ENCODE data around the gene GPC3.

The GPC3 gene

DNA sequence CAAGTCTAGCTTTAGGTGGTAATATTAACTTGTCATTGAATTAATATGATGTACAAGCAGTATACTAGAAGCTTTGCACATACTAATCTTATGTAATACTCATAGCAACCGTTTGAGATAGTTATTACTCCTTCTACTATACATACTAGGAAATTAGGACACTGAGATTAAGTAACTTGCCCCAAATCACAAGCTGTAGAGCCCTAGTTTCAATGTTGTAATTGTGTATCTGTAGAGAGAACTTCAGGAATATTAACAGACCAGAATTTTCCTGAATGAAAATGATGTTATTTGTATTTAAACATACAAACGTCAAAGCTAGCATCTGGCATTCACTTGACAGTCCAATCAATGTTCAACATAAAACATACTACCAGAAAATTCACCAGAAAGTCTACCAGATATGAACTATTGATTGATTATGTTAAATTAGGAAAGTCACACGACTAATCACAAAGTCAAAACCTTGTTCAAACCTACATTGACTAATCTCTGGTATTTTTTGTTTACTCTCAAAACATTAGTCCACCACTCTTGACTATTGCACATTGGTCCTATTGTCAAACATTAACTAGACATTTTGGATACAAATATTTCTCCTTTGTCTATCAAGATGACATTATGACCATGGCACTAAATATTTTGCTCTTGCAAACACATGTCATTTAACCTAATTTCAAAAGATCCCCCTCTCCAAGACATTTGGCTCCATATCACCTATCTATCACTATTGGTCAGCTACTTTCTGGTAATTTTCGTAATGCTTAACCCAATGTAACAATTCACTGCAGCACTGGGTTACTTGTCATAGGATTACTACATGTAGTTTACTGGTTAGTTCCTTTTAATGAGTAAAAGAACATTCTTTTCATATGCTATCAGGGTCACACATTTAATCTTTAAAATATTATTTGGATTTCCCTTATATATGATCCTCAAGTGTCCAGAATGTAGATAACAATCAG is 100.7 kb downstream of the GPC3 start:
- no peak for DNase-seq (ENCODE audit: low read depth)

DNA sequence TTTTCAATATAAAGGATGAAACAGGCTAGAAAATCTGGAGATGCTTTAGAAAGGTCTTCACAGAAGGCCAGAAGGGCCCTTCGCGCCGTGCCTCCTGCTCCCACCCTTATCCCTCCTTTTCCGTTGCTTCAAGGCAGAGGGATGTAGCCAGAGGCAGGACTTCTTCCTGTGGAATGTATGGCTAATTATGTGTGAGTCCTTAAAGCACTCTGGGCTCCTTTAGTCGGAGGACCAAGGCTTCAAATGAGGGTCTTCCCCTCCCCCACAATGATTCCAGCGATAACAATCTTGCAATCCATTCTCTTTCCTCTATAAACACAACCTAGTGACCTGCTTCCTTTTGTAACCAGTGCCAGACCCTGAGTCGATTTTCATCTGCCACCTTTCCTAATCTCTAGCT is 103.5 kb downstream of the GPC3 start:
- no peak for DNase-seq (ENCODE audit: low read depth)

DNA sequence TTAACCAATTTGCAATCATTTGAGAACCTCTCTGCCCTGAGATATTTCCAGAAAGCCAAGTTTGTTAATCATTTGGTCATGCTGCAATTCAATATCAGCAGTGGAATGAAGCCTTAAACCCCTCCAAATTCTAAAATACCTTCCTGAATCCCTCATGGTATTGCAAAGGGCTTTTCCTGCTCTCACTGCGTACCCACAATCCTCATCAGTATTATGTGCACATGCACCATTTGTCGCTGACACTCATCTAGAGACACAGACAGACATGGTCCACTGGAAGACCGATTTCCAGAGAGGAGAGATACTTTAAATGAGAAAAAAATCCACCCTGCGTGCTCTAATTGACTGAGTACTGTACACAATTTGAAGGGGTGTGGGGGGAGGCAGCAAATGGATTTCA is 104.4 kb downstream of the GPC3 start:
- DNase-seq (ENCODE audit: low read depth) = no peak

DNA sequence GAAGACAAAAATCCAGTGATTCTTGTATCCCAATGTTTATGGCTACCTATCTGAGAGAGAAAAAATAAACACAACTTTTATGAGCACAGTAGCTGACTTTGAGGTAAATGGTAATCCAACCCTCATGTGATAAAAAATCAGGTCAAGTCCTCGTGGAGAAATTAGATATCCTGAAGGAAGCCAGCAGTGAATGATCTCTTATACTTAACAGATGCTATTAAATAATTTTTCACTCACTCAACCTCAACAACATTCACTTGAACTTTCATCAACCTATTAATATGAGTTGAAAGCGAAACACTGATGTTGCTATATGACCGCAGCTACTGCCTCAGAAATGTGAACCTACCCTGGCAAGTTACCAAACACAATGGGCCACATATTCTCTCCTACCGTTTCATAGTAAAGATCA is 105.4 kb downstream of the GPC3 start:
- DNase-seq (ENCODE audit: low read depth) = no peak

DNA sequence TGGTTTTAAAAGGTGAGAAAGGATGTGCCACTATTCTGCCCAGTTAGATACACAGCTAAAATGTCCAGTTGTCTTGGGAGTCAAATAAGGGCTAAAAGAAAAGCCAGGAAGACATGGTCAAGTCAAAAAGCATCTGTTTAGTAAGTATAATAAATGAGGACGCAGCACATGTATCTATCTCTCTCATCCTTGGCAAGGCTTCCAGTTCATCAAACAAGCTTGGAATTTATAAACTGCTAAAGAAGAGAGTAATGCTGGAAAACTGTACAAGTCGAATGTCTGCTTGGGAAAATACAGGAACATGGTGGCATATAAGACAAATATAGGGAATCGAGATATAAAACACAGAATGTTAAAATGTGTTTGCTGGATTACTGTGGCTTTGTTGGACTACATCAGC is 106.7 kb downstream of the GPC3 start:
- DNase-seq (ENCODE audit: low read depth) = no peak

DNA sequence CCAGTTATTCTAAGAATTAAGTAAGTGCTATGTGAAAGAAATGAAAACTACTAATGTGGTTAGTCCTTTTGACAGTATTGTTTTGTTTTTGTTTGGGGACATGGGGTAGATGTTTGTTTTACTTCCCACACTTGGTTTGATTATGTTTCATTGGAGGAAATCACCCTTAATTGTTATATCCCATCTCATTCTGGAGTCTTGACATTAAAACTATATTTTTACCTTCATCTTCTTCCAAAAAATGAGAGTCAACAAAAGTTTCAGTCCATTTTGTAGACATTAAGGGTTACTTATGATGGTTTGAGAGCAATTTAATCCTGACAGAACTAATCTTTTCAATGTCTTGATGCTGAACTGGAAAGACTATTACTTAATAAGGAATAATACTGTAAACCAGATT is 108.7 kb downstream of the GPC3 start:
- no peak for DNase-seq (ENCODE audit: low read depth)

DNA sequence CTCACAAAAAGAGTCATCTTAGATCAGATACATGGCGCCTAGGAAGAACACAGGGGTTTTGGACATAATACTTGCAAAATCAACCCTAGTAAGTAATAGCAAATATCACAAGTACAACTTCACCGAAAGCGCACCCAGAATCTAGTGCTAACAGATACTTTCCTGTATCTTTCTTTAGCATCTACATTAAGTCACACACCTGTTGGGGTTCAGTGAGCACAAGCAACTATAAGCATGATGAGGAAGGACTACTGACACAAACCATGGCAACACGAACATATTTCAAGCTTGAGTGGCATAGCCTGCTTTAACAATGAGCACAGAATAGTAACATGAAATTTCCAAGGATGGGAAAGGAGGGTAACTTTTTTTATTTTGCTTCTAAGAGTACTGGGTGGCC is 116.1 kb downstream of the GPC3 start:
- DNase-seq (ENCODE audit: low read depth) = no peak

DNA sequence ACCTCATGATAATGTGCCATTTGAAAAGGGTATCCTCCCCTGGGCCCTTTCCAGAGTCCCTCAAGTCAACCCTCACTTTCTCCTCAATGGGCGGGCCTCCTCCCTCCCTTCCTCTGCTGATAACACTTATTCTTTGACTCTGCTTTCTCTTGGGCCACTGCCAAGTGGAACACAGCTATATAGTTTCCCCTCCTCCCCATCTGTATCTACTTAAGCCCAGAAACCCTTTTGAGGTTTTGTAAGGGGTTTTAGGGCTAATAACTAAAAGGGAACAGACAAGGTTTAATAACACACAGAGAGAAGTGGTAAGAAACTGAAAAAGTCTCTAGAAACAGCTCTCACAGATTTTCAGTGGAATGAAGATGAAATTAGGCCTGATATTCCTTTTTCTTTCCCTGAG is 116.7 kb downstream of the GPC3 start:
- no peak for DNase-seq (ENCODE audit: low read depth)

DNA sequence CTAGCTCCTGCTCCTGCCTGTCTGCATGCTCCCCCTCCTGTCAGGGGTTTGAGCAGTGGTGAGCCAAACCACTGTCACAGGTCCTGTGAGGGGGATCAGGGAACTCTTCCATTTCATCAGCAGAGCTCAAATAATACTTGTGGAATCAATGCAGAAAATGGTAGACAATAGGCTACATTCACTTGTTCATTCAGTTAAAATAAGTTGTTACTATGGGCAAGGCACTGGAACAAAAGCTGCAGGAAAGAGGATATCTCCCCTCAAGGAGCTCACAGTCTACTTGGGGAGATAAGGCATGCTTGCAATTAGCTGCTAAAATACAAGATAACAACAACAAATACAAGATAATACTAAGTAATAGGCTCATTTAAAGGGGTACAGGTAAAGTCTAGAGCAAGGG is 117.1 kb downstream of the GPC3 start:
- DNase-seq (ENCODE audit: low read depth) = no peak

DNA sequence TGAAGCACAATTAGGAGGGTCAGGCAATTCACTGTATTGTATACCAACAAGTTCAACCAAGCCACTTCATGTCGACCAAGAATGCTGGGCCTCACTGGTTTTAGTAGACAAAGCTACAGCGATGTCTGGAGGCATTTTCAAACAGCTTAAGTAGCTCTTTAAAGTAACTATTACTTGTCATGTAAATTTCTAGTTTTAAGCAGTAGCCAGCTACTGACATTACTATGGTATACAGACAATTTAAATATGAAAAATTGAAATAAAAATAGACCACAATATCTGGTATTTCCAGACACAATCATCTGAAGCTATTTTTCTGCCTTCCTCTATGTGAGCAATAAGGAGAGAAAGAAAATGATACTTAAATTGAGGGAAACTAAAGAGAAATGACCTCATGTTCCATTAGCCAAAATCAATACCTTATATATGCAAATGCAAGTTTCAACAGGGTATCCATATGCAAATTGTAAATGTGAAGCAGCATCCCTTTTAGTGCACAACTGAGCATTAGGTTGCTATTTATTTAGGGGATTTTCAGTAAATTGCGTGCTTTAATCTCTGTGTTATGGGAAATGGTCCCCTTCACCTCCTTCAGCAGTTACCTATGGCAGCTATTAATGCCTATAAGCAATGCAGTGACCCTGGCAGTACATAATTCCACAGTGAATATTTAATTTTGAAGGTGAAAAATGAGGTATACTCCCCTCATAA is 119.5 kb downstream of the GPC3 start:
- no peak for DNase-seq (ENCODE audit: low read depth)

DNA sequence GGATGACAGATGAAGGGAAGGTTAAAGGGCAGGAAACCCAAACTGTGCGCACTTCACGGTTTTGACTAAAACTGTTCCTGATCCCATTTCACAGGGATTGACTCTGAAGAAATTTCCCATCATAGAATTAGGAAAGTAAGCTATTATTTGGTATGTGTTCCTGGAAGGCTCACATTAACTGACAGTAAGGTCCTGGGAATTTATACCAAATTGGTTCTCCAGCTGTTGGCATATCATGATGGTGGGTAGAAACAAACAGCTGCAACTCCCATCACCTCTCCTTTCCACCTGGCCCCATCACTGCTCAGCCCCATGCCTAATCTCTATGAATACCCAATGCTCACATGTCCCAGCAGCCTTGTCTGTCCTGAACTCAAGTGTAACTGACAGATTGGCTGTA is 121.2 kb downstream of the GPC3 start:
- no peak for DNase-seq (ENCODE audit: low read depth)

DNA sequence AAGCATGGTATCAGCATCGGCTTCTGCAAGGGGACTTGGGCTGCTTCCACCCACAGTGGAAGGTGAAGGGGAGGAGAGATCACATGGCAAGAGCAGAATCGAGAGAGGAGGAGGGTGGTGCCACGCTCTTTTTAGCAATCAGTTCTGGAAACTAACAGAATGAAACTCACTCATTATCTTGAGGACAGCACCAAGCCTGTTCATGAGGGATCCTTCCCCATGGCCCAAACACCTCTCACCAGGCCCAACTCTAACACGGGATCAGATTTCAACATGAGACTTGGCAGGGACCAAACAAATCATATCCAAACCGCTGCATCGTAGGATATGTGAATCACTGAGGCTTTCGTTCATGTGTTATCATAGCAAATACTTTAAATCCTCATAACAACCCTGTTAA is 125.5 kb downstream of the GPC3 start:
- DNase-seq (ENCODE audit: low read depth) = no peak

DNA sequence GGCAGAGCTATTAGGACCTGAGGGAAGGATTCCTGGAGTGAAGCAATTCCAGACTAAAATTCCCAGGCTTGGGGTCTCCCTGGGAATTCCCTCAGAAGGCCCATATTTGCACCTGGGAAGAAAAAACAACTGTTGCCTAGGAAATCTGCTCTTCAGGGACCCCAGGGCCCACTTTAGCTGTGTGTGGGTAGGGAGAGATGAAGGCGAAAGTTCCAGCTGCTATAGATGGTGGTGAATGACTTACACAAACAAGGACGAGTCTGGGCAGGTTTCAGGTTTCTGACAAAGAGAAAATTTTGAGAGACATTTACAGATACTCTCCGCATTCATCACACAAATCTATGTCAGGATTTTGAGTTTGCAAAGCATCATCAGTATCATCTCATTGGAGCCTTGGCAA is 126.1 kb downstream of the GPC3 start:
- DNase-seq (ENCODE audit: low read depth) = no peak

DNA sequence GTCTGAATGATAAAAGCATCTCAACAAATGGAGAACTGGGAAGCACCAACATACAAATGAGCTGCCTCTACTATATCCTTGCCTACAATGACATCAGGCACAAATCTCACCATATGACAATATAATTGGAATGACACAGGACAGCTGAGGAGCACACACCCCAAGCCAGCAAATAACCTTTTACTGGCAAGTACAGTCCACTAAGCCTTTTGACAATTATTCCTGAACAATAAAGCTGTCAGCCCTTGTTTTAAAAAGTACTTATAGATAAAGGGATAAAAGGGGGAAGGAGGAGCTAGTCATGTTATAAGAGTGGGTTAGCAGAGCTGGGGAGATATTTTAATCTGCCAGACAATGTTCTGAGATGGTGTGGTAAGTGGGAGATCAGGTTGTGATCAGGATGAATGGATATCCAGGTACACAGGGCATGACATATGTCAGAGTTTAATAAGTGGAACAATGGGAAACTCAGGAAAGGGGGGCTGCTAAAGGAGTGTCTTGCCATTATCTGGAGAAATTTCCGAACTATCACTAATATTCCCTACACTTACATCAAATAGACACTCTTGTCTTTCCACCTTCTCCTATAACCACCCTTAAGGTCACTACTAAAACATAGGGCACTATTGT is 127.6 kb downstream of the GPC3 start:
- DNase-seq (ENCODE audit: low read depth) = no peak

DNA sequence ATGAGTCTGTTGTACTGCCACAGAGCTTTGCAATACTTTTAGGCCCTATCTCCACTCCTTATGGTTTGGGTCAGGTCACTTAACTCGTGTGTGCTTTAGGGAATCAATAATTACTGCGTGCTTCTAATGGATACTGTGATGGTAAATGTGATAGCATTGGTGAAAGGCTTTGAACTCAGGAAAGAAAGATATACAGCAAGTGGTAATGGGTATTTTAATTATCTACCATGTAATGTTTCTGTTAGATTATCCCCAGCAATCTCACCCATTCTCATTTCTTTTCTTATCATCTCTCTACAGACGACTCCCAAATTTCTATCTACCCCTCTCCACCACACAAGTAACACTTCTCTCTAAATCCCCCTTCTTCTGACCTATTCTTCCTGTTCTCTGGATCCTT is 128.6 kb downstream of the GPC3 start:
- DNase-seq (ENCODE audit: low read depth) = no peak

DNA sequence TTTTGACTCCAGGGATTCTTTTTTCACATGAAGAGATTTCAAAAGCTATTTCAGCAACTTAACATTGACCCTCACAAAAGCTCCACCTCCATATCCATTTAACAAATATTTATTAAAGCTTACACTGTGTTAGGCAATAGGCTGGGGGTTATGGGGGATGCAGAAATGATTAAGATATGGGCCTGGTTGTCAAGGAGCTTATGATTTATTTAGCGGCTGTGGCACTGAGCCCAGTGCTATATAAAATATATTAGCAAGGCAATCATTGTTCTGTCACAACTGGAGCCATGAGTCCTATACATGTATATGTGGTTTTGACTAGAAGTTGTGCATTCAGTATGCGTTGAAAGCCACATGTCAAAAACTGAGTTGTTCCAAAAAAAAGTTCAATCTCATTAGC is 131.1 kb downstream of the GPC3 start:
- no peak for DNase-seq (ENCODE audit: low read depth)

DNA sequence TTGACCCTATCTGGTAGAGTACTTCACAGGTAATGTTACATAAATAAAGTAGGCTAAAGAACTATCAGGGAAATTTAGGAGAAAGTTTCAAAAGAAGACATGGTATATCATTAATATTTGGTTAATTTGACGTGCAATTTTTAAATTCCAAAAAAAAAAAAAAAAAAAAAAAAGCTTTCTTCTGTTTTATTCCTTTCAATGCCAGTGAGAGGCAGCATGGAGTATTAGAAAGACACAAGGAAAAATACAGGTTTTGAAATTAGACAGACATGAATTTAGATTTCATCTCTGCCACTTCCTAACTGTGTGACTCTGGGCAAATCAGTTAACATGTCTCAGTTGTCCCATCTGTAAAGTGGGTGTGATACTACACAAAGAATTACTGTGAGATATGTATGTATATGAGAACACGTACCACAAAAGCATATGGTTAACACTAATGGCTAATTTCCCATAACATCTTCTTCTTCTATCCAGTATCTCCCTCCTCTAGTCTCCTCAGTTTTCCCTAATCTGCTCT is 132.5 kb downstream of the GPC3 start:
- DNase-seq (ENCODE audit: low read depth) = no peak

DNA sequence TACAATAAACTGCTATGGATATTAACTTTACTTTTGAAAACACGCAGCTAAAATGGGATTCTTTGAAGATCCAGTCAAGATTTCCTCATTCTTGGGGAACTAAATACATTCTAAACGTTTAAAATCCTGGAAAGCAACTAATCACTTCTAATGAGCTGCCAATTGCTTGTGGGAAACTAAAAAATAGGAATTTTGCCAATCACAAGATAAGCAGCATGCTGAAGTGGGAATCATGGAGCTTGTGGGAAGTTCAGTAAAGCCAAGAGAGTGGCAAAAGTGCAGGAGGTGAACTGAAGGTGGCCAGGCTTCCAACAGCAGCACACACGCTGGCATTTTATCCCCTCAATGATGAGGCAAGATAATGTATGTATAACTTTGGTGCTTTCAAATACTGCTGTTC is 133.0 kb downstream of the GPC3 start:
- DNase-seq (ENCODE audit: low read depth) = no peak

DNA sequence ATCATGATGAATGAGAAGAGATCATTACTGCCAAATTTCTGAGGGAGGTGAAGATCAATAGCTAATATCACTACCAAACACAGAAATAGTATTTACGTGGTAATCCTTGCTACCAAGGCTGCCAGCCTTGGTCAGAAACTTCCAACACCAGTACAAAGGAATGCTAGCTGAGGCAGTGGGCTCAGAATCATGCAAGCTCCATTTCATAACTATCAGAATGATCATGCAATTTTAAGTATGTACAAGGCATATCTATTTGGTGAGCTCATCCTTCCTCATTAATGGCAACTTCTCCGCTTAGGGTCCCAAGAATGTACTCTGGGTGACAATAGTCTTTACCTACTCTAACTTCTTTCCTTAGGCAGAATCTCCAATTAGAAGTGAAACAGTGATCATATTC is 135.0 kb downstream of the GPC3 start:
- no peak for DNase-seq (ENCODE audit: low read depth)

DNA sequence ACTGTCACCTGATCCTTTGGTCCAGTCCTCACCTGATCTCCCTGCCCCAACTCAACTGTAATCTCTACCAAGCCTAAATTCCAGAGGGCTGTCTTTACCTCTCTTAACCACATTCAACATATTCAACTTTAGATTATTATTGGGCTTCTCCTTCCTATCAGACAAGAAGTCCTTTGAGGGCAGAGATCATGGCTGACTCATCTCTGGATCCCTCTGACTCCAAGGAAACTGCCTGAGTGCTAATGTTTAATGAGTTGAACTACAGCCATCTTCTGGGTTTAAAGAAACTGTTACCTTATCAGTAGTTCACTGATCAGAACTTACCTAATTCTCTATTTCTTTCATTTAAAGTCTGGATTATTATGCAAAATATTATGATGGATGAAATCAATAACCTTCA is 135.7 kb downstream of the GPC3 start:
- DNase-seq (ENCODE audit: low read depth) = no peak

DNA sequence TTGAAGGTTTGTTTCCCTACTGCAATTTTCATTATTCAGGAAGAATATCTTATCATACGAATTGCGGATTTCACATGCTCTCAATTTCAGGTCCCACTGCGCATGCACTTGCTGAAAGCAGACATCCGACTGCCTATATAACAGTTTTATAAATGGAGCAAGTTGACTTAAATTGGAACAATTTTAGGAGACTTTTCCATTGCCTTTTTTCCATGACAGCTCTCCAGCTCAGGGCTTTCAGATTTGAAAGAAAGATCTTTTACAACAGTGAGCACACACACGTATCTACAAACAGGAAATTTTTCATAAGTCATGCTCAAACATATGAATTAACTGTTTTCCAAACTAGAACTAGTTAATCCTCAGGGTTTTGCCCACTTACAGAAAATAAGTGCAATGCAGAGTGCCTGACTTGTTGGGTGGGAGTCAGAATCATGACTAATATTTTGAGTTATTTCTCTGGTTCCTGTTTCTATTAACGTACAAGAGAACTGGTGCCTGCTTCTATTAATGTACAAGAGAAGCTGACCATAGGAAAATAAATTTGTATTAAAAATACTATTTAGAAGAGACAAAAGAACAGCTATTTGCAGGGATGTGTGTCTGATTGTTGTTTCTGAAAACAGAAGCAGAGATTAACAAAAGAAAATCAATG is 137.9 kb downstream of the GPC3 start:
- no peak for DNase-seq (ENCODE audit: low read depth)

DNA sequence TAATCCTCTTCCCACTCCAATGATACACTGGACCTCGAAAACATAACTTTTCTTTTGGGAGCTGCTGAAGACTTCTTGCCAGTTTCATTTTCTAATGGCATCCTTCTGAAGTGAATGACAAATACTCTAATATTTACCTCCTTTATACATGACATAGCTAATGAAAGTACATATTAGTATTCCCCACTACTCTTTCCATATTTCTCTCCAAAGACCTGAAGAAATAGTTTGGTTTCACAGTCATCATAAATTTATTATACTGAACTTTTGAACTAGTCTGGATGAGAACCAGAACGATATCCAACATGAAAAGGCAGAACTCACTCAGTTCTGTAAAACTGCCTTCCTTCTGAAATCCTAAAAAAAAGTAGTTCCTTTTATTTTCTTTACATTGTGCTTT is 139.1 kb downstream of the GPC3 start:
- DNase-seq (ENCODE audit: low read depth) = no peak

Data from ELR (cell line).